Measurements from ENCODE around the gene AIFM3.
"Not testable (repeated sequence)": the region's sequence is repeated elsewhere in the genome, so short reads cannot be mapped to it uniquely, and the experiment has no call there.

The AIFM3 gene

GRCh38 chr22:20937031-20937793 is 29.8 kb upstream of the AIFM3 start:
- TF ChIP-seq POLR2A (IDR thresholded peaks at IDR 0.05; ENCODE audit: low read depth, low read length), result no peak
- no peak for DNase-seq (ENCODE audit: insufficient read length, low spot score)
- FAIRE-seq, result no peak

DNA sequence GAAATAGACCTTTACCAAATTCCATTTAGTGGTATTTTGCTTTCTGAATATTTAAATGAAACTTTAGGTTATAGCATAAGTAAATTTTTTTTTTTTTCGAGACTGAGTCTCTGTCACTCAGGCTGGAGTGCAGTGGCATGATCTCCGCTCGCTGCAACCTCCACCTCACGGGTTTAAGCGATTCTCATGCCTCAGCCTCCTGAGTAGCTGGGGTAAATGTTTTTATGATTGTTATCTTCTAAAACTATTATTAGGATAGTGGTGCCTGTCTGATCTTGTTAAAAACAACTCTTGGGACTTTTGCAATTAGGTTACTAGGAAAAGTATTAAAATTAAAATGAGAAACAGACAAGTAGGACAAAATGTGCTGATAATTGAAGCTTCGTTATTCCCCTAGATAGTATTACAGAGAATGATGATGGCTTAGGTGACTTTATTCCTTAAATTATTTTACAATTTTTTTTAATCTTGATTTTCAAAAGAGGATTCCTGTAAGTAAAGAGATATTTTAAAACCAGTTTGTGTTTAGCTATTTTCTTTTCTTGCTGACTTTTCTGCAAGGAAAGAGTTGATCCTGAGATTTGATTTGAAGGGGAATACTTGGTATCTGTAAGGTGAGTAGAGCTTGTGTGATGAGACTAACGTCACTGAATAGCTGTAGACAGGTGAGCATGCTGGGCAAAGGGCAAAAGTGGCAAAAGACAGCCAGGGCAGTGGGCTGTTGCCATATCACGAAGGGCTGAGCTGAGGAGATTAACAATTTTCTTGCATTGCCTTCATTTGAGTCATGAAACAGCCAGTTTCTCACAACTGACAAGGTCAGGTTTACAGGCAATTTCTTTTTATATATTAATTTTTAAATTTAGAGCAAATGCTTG is 29.0 kb upstream of the AIFM3 start:
- FAIRE-seq (no peak), DNase-seq (ENCODE audit: insufficient read length, low spot score) (no peak)
- TF ChIP-seq POLR2A (IDR thresholded peaks at IDR 0.05; ENCODE audit: low read depth, low read length), result no peak

GRCh38 chr22:20939457-20940185 is 27.4 kb upstream of the AIFM3 start:
- not testable (repeated sequence) for DNase-seq (ENCODE audit: insufficient read length, low spot score); FAIRE-seq

- no peak for TF ChIP-seq POLR2A (IDR thresholded peaks at IDR 0.05; ENCODE audit: low read depth, low read length)
- DNase-seq (ENCODE audit: insufficient read length, low spot score) (no peak), FAIRE-seq (no peak)
Observed at GRCh38 chr22:20940186-20940651, 26.8 kb upstream of the AIFM3 start.

- FAIRE-seq (no peak), DNase-seq (ENCODE audit: insufficient read length, low spot score) (no peak)
- TF ChIP-seq POLR2A (IDR thresholded peaks at IDR 0.05; ENCODE audit: low read depth, low read length), result no peak
Observed at GRCh38 chr22:20940904-20941385, 26.1 kb upstream of the AIFM3 start.

- not testable (repeated sequence) for DNase-seq (ENCODE audit: insufficient read length, low spot score); FAIRE-seq
Observed at GRCh38 chr22:20942203-20942902, 24.7 kb upstream of the AIFM3 start.

- TF ChIP-seq POLR2A (IDR thresholded peaks at IDR 0.05; ENCODE audit: low read depth, low read length), result no peak
- DNase-seq (ENCODE audit: insufficient read length, low spot score), result no peak
- no peak for FAIRE-seq
Observed at GRCh38 chr22:20943104-20943933, 23.7 kb upstream of the AIFM3 start.

DNA sequence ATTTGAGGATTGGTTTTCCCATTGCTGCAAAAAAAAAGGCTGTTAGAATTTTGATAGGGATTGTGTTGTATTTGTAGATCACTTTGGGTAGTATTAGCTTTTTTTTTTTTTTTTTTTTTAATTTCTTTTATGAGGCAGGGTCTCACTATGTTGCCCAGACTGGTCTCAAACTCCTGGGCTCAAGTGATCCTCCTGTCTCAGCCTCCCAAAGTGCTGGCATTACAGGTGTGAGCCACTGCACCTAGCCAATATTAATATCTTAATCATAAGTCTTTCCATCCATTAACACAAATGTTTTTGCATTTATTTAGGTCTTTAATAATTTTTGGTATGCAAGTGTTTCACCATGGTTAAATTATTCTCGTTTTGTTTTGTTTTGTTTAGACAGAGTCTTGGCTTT is 23.0 kb upstream of the AIFM3 start:
- FAIRE-seq (no peak), DNase-seq (ENCODE audit: insufficient read length, low spot score) (no peak)
- TF ChIP-seq POLR2A (IDR thresholded peaks at IDR 0.05; ENCODE audit: low read depth, low read length), result no peak

GRCh38 chr22:20945578-20945934 is 21.5 kb upstream of the AIFM3 start:
- FAIRE-seq (no peak), DNase-seq (ENCODE audit: insufficient read length, low spot score) (no peak)
- TF ChIP-seq POLR2A (IDR thresholded peaks at IDR 0.05; ENCODE audit: low read depth, low read length), result no peak

DNA sequence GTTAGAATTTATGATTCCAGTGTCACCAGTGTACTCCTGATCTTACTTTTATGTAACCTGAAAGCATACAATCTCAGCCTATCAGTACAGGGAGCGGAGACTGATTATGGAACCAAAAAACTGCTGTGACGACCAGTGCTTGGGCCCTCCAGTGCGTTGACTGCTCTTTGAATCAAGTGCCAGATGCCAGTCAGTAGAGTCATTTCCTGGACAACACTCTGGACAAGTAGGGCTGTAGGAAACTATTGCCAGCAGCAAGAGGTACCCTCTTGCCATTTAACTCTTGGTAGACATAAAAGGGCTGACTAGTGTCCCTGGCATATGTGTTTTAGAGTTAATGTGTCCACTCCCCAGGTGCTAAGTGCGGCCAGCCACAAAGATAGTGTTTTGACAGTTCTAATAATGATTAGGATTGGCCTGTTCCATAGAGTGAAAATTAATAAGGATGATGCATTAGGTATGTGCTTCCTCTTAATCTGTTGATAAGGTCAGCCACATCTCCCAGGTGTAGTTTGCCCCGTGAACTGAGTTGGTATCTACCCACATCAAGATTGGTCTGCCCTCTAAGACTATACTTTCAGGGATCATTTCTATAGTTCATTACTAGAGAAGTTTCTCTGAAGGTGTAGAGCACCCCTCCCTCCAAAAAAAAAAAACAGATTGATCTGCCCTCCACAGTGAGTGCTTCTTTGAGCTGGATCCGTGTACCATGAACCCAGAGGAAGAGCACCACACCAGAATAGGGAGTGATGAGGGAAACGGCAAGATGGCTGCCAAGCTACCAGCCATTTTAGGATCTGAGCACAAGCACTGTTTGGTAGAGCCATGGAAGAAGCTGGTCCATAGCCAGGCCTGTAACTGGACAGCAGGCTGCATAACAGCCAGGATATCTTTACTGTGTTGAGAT is 20.7 kb upstream of the AIFM3 start:
- FAIRE-seq (peak; percentile 41), DNase-seq (ENCODE audit: insufficient read length, low spot score) (no peak)
- TF ChIP-seq POLR2A (IDR thresholded peaks at IDR 0.05; ENCODE audit: low read depth, low read length), result no peak

DNA sequence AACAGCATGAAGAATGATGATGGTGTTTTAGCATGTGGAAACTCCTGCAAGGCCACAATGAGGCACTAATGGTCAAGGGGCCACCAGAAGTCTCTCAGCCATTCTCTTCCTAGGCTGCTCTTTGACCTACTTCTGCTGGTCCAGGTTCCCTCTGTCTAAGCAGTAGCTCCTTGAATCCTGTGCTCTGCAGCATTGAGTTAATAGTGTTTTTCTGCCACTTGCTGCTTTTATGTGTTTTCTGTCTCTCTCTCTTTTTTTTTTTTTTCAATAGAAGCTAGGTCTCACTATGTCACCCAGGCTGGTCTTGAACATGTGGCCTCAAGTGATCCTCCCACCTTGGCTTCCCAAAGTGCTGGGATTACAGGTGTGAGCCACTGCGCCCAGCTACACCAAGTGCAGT is 20.1 kb upstream of the AIFM3 start:
- FAIRE-seq (no peak), DNase-seq (ENCODE audit: insufficient read length, low spot score) (no peak)
- no peak for TF ChIP-seq POLR2A (IDR thresholded peaks at IDR 0.05; ENCODE audit: low read depth, low read length)

DNA sequence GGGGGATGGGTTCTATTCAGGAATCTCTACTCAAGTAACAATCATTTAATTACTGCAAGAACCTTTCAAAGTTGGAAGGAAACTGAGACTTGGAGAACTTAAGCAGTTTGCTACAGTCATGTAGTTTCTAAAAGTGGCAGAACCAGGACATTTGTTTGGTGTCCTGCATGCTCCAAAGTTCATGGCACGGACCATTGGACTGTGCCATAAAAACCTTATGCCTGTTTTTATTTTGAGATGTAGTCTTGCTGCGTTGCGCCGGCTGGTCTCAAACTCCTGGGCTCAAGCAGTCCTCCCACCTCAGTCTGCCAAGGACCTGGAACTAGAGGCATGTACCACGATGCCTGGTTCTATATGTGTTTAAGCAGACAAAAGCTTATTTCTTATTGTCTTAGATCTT is 18.6 kb upstream of the AIFM3 start:
- no peak for TF ChIP-seq POLR2A (IDR thresholded peaks at IDR 0.05; ENCODE audit: low read depth, low read length)
- DNase-seq (ENCODE audit: insufficient read length, low spot score) (no peak), FAIRE-seq (no peak)

All from H54 (cell line).